Measurements from ENCODE around the gene GPANK1. TPM values are rescaled to one million over a fixed set of nuclear protein-coding genes. Genes with fewer than 3 reads are reported as not detected.
"Not testable (repeated sequence)": the region's sequence is repeated elsewhere in the genome, so short reads cannot be mapped to it uniquely, and the experiment has no call there.

GPANK1 gene
- total RNA-seq, 1 donor from 2014 or later = 19.2 TPM

DNA sequence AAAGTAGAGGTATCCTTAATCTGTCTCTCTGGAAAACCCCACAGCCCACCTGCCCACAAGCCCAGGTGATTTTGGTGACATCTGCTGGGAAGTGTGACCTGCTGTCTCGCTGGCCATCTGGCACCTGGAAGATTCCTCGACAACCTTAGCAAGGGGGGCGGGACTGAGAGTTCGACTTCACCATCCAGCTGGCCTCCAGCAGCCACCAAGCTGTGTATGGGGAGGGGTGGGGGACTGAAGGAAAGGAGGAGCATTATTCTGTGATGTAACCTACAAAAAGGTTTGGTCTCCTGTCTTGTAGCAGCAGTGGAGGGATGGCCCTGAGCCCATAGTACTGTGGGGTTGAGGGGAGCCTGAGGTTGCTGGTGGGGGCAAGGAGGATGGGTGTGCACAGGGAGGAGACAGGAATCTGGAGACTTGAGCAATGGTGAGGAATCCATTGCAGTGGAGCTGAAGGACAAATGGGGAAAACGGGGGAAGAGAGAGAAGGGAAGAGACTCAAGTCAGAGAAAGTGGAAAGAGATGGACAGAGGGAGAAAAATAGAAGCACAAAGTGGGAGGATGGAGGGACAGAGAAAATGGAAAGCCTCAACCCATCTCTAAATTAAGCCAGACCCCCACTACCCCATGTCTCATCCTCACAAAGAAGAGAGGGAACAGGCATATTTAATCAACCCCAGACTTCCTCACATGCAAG, 45.9 kb upstream of the GPANK1 start:
- intact Hi-C loops (cut with micrococcal nuclease) = no loop called here
- no peak overlapping the region for H3K4me3 ChIP-seq

GRCh38 chr6:31709157-31709556, 44.4 kb upstream of the GPANK1 start:
- H3K9me3 ChIP-seq (replicated peaks); intact Hi-C loops (cut with micrococcal nuclease); H3K4me1 ChIP-seq; DNase-seq; H3K36me3 ChIP-seq; H3K27me3 ChIP-seq (ENCODE audit: low read depth); H3K4me3 ChIP-seq; H3K27ac ChIP-seq (replicated peaks): not testable (repeated sequence)

More for the DNA sequence above, 45.9 kb upstream of the GPANK1 start:
- TF ChIP-seq, protein P1, sequence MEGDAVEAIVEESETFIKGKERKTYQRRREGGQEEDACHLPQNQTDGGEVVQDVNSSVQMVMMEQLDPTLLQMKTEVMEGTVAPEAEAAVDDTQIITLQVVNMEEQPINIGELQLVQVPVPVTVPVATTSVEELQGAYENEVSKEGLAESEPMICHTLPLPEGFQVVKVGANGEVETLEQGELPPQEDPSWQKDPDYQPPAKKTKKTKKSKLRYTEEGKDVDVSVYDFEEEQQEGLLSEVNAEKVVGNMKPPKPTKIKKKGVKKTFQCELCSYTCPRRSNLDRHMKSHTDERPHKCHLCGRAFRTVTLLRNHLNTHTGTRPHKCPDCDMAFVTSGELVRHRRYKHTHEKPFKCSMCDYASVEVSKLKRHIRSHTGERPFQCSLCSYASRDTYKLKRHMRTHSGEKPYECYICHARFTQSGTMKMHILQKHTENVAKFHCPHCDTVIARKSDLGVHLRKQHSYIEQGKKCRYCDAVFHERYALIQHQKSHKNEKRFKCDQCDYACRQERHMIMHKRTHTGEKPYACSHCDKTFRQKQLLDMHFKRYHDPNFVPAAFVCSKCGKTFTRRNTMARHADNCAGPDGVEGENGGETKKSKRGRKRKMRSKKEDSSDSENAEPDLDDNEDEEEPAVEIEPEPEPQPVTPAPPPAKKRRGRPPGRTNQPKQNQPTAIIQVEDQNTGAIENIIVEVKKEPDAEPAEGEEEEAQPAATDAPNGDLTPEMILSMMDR (IDR thresholded peaks at IDR 0.05; ENCODE audit: borderline replicate concordance) = no peak
- H3K4me1 ChIP-seq = no peaks in the 10 kb centered on the region
- no peak overlapping the region for H3K27ac ChIP-seq (replicated peaks)
- no peaks in the 10 kb centered on the region for H3K36me3 ChIP-seq
- peaks cover 9% of the 10 kb centered on the region for H3K27me3 ChIP-seq (ENCODE audit: low read depth)
- DNase-seq = no peak
- no peaks in the 10 kb centered on the region for H3K9me3 ChIP-seq (replicated peaks)

GRCh38 chr6:31708224-31708623, 43.4 kb upstream of the GPANK1 start:
- no peak for DNase-seq
- intact Hi-C loops (cut with micrococcal nuclease) = no loop called here

DNA sequence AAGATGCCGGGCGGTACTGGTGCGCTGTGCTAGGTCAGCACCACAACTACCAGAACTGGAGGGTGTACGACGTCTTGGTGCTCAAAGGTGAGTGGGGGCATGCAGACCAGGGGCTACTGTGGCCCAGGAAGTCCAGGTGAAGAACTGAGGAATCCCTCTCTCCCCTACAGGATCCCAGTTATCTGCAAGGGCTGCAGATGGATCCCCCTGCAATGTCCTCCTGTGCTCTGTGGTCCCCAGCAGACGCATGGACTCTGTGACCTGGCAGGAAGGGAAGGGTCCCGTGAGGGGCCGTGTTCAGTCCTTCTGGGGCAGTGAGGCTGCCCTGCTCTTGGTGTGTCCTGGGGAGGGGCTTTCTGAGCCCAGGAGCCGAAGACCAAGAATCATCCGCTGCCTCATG, 42.9 kb upstream of the GPANK1 start:
- intact Hi-C loops (cut with micrococcal nuclease) = no loop called here
- H3K27ac ChIP-seq (replicated peaks) = no peak overlapping the region
- TF ChIP-seq, protein P1 (IDR thresholded peaks at IDR 0.05; ENCODE audit: borderline replicate concordance) = no peak
- H3K4me3 ChIP-seq = no peak overlapping the region
- H3K36me3 ChIP-seq = no peaks in the 10 kb centered on the region
- no peak for DNase-seq
- H3K27me3 ChIP-seq (ENCODE audit: low read depth) = peaks cover 9% of the 10 kb centered on the region
- H3K4me1 ChIP-seq = peaks cover 10% of the 10 kb centered on the region
- no peaks in the 10 kb centered on the region for H3K9me3 ChIP-seq (replicated peaks)

More at GRCh38 chr6:31708224-31708623, 43.4 kb upstream of the GPANK1 start:
- TF ChIP-seq, protein P1 (IDR thresholded peaks at IDR 0.05; ENCODE audit: borderline replicate concordance) = no peak
- Histone ChIP-seq H3K27me3 (ENCODE audit: low read depth) (peaks cover 9% of the 10 kb centered on the region), H3K4me1 (peaks cover 6% of the 10 kb centered on the region), H3K36me3 (no peaks in the 10 kb centered on the region), H3K9me3 (replicated peaks) (no peaks in the 10 kb centered on the region), H3K4me3 (no peak overlapping the region), H3K27ac (replicated peaks) (no peak overlapping the region)

DNA sequence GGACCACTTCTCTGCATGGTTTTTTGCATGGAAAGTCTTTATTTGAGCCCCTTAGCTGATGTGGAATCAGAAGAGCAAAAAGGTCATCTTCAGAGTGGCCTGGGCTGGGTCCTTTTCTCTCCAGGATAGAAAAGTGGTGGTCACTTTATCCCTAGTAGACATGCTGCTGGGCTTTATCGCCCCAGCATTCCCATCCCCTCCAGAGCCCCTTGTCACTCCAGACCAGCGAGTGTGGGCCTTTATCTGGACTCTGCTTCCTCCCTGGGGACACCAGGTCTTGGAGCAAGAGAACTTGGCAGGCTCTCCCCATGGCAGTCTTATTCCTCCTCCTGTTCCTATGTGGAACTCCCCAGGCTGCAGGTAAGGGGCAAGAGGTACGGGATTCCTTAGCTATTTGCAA, 41.8 kb upstream of the GPANK1 start, which contains the start of gene LY6G6F:
TSS of gene LY6G6F (plus strand) at position 268 of the 400 bp plus-strand sequence. CDS start at position 309, 41 bp downstream.
- H3K27me3 ChIP-seq (ENCODE audit: low read depth) = peaks cover 9% of the 10 kb centered on the region
- intact Hi-C loops (cut with micrococcal nuclease) = no loop called here
- TF ChIP-seq, protein P1 (IDR thresholded peaks at IDR 0.05; ENCODE audit: borderline replicate concordance) = no peak
- no peak within 1 kb of the TSS for H3K27ac ChIP-seq (replicated peaks)
- no peaks in the 10 kb centered on the region for H3K36me3 ChIP-seq
- no peak within 1 kb of the TSS for H3K4me3 ChIP-seq
- peaks cover 21% of the 10 kb centered on the region for H3K4me1 ChIP-seq
- no peaks in the 10 kb centered on the region for H3K9me3 ChIP-seq (replicated peaks)
- no peak for DNase-seq

GRCh38 chr6:31705931-31706330, 41.1 kb upstream of the GPANK1 start:
- Histone ChIP-seq H3K4me1 (peaks cover 28% of the 10 kb centered on the region), H3K27me3 (ENCODE audit: low read depth) (peaks cover 6% of the 10 kb centered on the region), H3K9me3 (replicated peaks) (no peaks in the 10 kb centered on the region), H3K4me3 (no peak overlapping the region), H3K36me3 (no peaks in the 10 kb centered on the region), H3K27ac (replicated peaks) (no peak overlapping the region)
- intact Hi-C loops (cut with micrococcal nuclease) = no loop called here
- no peak for DNase-seq
- TF ChIP-seq, protein P1 (IDR thresholded peaks at IDR 0.05; ENCODE audit: borderline replicate concordance) = no peak
